Adrenal gland (tissue), 12 donors: ENCODE measurements around the gene ANKRD11. TPM values are rescaled to one million over a fixed set of nuclear protein-coding genes. Genes with fewer than 3 reads are reported as not detected.
A peak's percentile ranks its signal among the peaks of the same experiment; 100 is the strongest.

Experiments
- DNase-seq, 7 donors: peaks; one replicate each; pipeline ENCODE4 v3.0.0-alpha.2; 2019 to 2020
- H3K27ac ChIP-seq, 5 donors: fragments of 200-600 bp; sonication (generic) in 4 of 5; 1 replicate in 3 of 5; 2 replicates in 2 of 5; pipeline versions ENCODE4 v1.5.1 to v1.8.0; 2016 to 2020; ENCODE audit warnings: mild to moderate bottlenecking in 1 of 5
- H3K27me3 ChIP-seq: fragments of 200-600 bp; 2 replicates; pipeline ENCODE4 v1.8.0; 2021
- H3K36me3 ChIP-seq, 2 donors: fragments of 200-600 bp; replicated peaks in 1 of 2; 1 replicate in 1 of 2; 2 replicates in 1 of 2; pipeline versions ENCODE4 v1.5.1 to v1.8.0; 2018 to 2022
- H3K4me1 ChIP-seq, 2 donors: fragments of 200-600 bp; replicated peaks in 1 of 2; 1 replicate in 1 of 2; 2 replicates in 1 of 2; pipeline versions ENCODE4 v1.5.1 to v1.8.0; 2018 to 2021
- H3K4me3 ChIP-seq, 4 donors: fragments of 200-600 bp; sonication (generic) in 3 of 4; one replicate each; pipeline ENCODE4 v1.5.1; 2016 to 2018
- H3K9me3 ChIP-seq, 3 donors: fragments of 200-600 bp; sonication (generic) in 1 of 3; replicated peaks in 1 of 3; 1 replicate in 2 of 3; 2 replicates in 1 of 3; pipeline versions ENCODE4 v1.5.1 to v1.8.0; 2016 to 2021
- CTCF ChIP-seq, 6 experiments: fragments of 450-650 bp in 4 of 6; fragments of 200-600 bp in 2 of 6; sonication (generic) in 1 of 6; IDR thresholded peaks; 1 replicate in 5 of 6; 2 replicates in 1 of 6; pipeline versions ENCODE4 v1.5.1 to v1.8.0; 2016 to 2021; ENCODE audit warnings: antibody characterized with exemption in 6 of 6, mild to moderate bottlenecking in 2 of 6, moderate library complexity in 1 of 6
- POLR2A ChIP-seq, 2 donors: fragments of 450-650 bp; IDR thresholded peaks; one replicate each; pipeline ENCODE4 v1.6.1; 2017; ENCODE audit warnings: antibody characterized with exemption in 2 of 2, mild to moderate bottlenecking in 2 of 2, moderate library complexity in 1 of 2
- WGBS, 4 donors: extraction: QIAGEN DNeasy Blood & Tissue Kit in 2 of 4; methylation state at CpG; one replicate each; pipeline versions ENCODE4 v1.1.5 to v1.1.7; 2013 to 2017; 5-methylcytosine and 5-hydroxymethylcytosine counted together
- intact Hi-C, 2 donors: fragments of 100-400 bp; cut with DNase I; formaldehyde crosslinking; loops; one replicate each; pipeline versions ENCODE4 v1.14.1 to v1.15.0; 2022 to 2023
- polyA plus RNA-seq, 3 donors: library from polyadenylated mRNA; stranded (reverse); fragments of 200-250 nt in 2 of 3; fragments of 350-450 nt in 1 of 3; fragmentation: Illumina TruSeq in 1 of 3; extraction: RNeasy Lipid Tissue Mini Kit (QIAGEN cat#74804) in 1 of 3; gene quantifications; one replicate each; pipeline ENCODE4 v1.2.3, GENCODE V29; 2013 to 2014
- total RNA-seq, 9 donors: library from RNA; depleted of rRNA in 4 of 9; stranded (reverse); fragments of >200 nt in 4 of 9; fragments of 120-200 nt in 1 of 9; fragmentation: NEBNext Ultra II Directional in 1 of 9; extraction: Animal tissue kit (Norgen Biotek cat#: 25700) in 1 of 9; gene quantifications; one replicate each; pipeline versions ENCODE4 v1.1.0 to v1.2.4, GENCODE V29; 2013 to 2023
- donor health status: healthy with polysubstance abuse.
- donor health status: Bipolar disorder and iron deficiency.
- donor health status: DM: yes; HTN: yes; CAD: no.
- donor health status: DM: no; HTN: no; CAD: no.
- donor health status: DM: no; HTN: no; CAD: no.
- donor health status: DM: yes; HTN: yes; CAD: no.

The ANKRD11 gene
- total and polyA plus RNA-seq, 12 donors: 29.7 to 127 (median 80.1) TPM

DNA sequence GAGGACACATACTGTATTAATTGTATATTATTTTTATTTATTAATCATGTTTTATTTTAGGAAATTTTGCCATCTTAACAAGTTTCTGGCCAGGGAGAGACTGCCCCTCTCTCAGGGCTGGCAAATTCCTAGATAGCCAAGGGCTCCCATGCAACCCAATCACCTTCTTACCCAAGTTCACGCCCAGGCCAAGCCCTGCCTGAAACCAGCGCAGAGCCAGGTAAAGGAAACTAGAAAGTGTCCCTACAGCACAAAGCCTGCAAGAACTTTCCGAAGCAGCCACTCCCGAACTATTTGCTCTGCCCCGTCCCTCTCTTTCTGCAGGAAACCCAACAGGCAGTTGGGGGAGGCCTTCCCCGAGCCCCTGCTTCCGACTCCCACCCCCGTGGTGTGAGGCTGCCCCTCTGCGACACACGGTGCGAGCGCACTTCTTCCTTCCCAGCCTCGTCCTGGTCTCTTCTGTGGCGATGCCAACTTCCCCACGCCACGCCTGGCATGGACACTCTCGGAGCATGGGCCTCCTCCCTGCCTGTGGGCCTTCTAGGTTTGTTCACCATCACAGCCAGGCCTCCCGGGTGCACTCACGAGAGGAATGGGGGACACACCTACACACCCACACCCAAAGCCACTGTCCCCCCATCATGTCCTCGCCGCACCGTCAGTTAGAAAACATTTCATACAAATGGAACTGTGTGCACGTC is 172.5 kb downstream of the ANKRD11 start:
- Histone ChIP-seq H3K4me3 (no peak overlapping the region), H3K4me1 (peaks cover 46 to 89% of the 10 kb centered on the region in 2 donors), H3K27me3 (no peaks in the 10 kb centered on the region), H3K36me3 (peaks cover 0 to 4% of the 10 kb centered on the region in 2 donors), H3K9me3 (no peaks in the 10 kb centered on the region), H3K27ac (peak overlapping the region in 3 of 5 donors; percentile 70 to 97 (median 95))
- DNase-seq: no peak
- 79 to 91% (median 83%) methylated on average over 18 to 23 of the region's 23 CpGs for WGBS, 4 donors
- intact Hi-C loops: no loop called here
- no peak for TF ChIP-seq CTCF (IDR thresholded peaks at IDR 0.05)

DNA sequence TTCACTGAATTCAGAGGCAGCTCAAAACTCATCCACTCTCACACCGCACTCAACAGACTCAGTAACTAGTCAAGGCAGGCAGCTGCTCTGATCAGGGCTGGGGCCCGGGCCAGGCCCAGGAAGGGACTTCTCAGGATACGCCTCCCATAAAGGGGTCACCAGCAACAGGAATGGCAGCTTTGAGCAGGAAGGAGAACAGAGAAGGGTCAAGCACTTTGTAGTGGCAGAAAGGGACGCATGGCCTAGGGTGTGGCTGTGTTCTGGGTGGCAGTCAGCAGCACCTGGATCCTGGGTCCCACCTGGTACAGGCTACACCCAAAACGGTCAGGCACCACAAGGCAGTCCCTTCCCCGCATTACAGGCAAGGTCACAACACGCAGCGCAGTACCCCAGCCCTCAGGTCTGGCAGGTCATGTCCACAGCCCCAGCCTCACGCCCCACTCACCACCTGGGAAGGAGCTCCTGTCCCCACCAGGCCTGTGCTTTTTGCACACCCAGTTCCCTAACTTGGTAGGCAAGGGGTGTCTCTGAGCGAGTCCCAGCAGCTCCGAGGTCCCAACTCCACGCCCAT is 173.2 kb downstream of the ANKRD11 start:
- DNase-seq: no peak
- no peak for TF ChIP-seq CTCF (IDR thresholded peaks at IDR 0.05)
- no peak for TF ChIP-seq POLR2A (IDR thresholded peaks at IDR 0.05)
- no peaks in the 10 kb centered on the region for H3K9me3 ChIP-seq
- peaks cover 0 to 9% of the 10 kb centered on the region in 2 donors for H3K36me3 ChIP-seq
- H3K4me3 ChIP-seq: no peak overlapping the region
- no peaks in the 10 kb centered on the region for H3K27me3 ChIP-seq
- 87 to 92% (median 89%) methylated on average over 10 to 12 of the region's 12 CpGs for WGBS, 4 donors
- intact Hi-C loops: no loop called here
- H3K27ac ChIP-seq: peak overlapping the region in 3 of 5 donors; percentile 70 to 95 (median 79)
- H3K4me1 ChIP-seq: peaks cover 39 to 82% of the 10 kb centered on the region in 2 donors

GRCh38 chr16:89316701-89317100 is 173.7 kb downstream of the ANKRD11 start:
- Histone ChIP-seq H3K27ac (peak overlapping the region in 3 of 5 donors; percentile 70 to 95 (median 79)), H3K36me3 (peaks cover 0 to 9% of the 10 kb centered on the region in 2 donors), H3K4me1 (peaks cover 37 to 81% of the 10 kb centered on the region in 2 donors), H3K9me3 (no peaks in the 10 kb centered on the region), H3K27me3 (no peaks in the 10 kb centered on the region), H3K4me3 (no peak overlapping the region)
- intact Hi-C loops: no loop called here
- 77 to 86% (median 82%) methylated on average over 13 to 14 of the region's 14 CpGs for WGBS, 4 donors
- TF ChIP-seq POLR2A (IDR thresholded peaks at IDR 0.05) (no peak), CTCF (IDR thresholded peaks at IDR 0.05) (no peak)
- no peak for DNase-seq

DNA sequence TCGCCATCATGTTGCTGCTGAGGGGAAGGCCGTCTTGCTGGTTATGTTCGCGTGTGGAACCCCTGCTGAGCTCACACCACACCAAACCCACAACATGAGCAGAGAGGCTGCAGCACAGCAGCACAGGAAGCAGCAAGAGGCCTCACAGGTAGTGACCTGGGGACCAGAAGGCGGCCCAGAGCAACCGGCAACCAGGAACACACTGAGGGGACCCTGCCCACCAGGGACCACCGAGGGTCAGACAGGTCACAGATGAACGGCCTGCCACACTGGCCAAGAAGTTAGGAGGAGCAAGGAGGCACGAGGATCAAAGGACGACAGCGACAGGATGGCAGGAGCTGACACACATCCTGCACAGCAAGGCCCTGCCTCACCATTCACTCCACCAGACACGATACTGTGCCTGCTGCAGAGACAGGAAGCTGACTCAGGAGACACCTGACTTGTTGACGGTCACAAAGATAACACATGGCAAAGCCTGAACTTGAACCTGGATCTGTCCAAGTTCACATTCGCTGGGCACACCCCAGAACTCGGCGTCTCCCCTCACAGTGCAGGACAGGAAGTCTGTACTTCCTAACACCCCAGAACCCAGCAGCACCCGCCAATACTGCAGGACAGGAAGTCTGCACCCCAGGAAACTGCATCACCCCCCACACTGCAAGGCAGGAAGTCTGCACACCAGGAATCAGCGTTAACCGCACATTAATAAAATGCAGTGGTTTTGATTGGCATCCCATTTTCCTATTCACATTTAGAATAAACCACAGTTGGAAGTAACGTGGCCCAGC is 174.4 kb downstream of the ANKRD11 start:
- Histone ChIP-seq H3K4me3 (no peak overlapping the region), H3K27ac (peak overlapping the region in 4 of 5 donors; percentile 3 to 95 (median 74)), H3K9me3 (no peaks in the 10 kb centered on the region), H3K27me3 (no peaks in the 10 kb centered on the region), H3K4me1 (peaks cover 35 to 81% of the 10 kb centered on the region in 2 donors), H3K36me3 (peaks cover 0 to 9% of the 10 kb centered on the region in 2 donors)
- TF ChIP-seq POLR2A (IDR thresholded peaks at IDR 0.05) (peak in 1 of 2 donors; percentile 63), CTCF (IDR thresholded peaks at IDR 0.05) (no peak)
- DNase-seq: peak; percentile 63 to 87 (median 76)
- 23 to 49% (median 44%) methylated on average over 15 to 20 of the region's 20 CpGs for WGBS, 4 donors
- intact Hi-C loops: no loop called here
